Gastrocnemius medialis (tissue), 4 donors: ENCODE measurements around the gene KCTD3. TPM values are rescaled to one million over a fixed set of nuclear protein-coding genes. Genes with fewer than 3 reads are reported as not detected.

Experiments
- ATAC-seq, 2 donors: fragments of 150-250 bp; one replicate each; pipeline ENCODE4 v1.9.1; 2016
- DNase-seq, 2 donors: peaks; one replicate each; pipeline ENCODE4 v3.0.0-alpha.2; 2019
- H3K27ac ChIP-seq, 4 donors: fragments of 200-600 bp; sonication (generic); 1 replicate in 1 of 4; 2 replicates in 3 of 4; pipeline ENCODE4 v1.5.1; 2016 to 2018; ENCODE audit warnings: mild to moderate bottlenecking in 2 of 4, moderate library complexity in 1 of 4
- H3K27me3 ChIP-seq, 3 donors: fragments of 200-600 bp; sonication (generic) in 2 of 3; 1 replicate in 1 of 3; 2 replicates in 2 of 3; pipeline versions ENCODE4 v1.5.1 to v1.6.0; 2016 to 2019; ENCODE audit warnings: mild to moderate bottlenecking in 1 of 3, moderate library complexity in 1 of 3
- H3K36me3 ChIP-seq, 2 donors: fragments of 200-600 bp; sonication (generic) in 1 of 2; one replicate each; pipeline ENCODE4 v1.5.1; 2017 to 2018
- H3K4me1 ChIP-seq, 2 donors: fragments of 200-600 bp; sonication (generic) in 1 of 2; one replicate each; pipeline ENCODE4 v1.5.1; 2016 to 2017; ENCODE audit warnings: mild to moderate bottlenecking in 2 of 2
- H3K4me3 ChIP-seq, 4 donors: fragments of 200-600 bp; sonication (generic) in 3 of 4; 1 replicate in 1 of 4; 2 replicates in 3 of 4; pipeline ENCODE4 v1.5.1; 2016 to 2019; ENCODE audit warnings: mild to moderate bottlenecking in 2 of 4
- H3K9me3 ChIP-seq, 3 donors: fragments of 200-600 bp; sonication (generic) in 2 of 3; 1 replicate in 1 of 3; 2 replicates in 2 of 3; pipeline ENCODE4 v1.5.1; 2016 to 2019
- CTCF ChIP-seq, 5 experiments: fragments of 450-650 bp in 3 of 5; fragments of 200-600 bp in 2 of 5; sonication (generic) in 2 of 5; IDR thresholded peaks in 4 of 5; conservative IDR thresholded peaks in 1 of 5; 1 replicate in 4 of 5; 2 replicates in 1 of 5; pipeline ENCODE4 v1.5.1; 2016 to 2019; ENCODE audit warnings: antibody characterized with exemption in 5 of 5, mild to moderate bottlenecking in 3 of 5, moderate library complexity in 3 of 5
- POLR2A ChIP-seq, 2 donors: fragments of 450-650 bp; IDR thresholded peaks; one replicate each; pipeline ENCODE4 v1.6.1; 2017; ENCODE audit warnings: antibody characterized with exemption in 2 of 2, mild to moderate bottlenecking in 2 of 2, moderate library complexity in 2 of 2
- in situ Hi-C, 4 donors: fragments of 200-750 bp; cut with MboI; loops; one replicate each; pipeline versions ENCODE4 v1.15.0 to v1.8.0; 2017; ENCODE audit warnings: low sequenced_read_pairs in 4 of 4
- intact Hi-C: fragments of 100-400 bp; cut with DNase I; formaldehyde crosslinking; loops from one replicate; pipeline ENCODE4 v1.15.1; 2023; ENCODE audit warnings: low total_unique reads
- total RNA-seq, 4 donors: library from RNA; depleted of rRNA; stranded (reverse); fragments of >200 nt; gene quantifications; one replicate each; pipeline versions ENCODE4 v1.1.0 to v1.2.3, GENCODE V29; 2016

The KCTD3 gene
- total RNA-seq, 4 donors from 2014 or later, result 16.6 to 26.7 (median 20.7) TPM

- TF ChIP-seq POLR2A (IDR thresholded peaks at IDR 0.05), result no peak
- TF ChIP-seq CTCF (IDR thresholded peaks at IDR 0.05 in 4 of 5, conservative IDR thresholded peaks at IDR 0.05 in 1 of 5), result no peak
- intact Hi-C loops, result no loop called here
- H3K36me3 ChIP-seq, result no peaks in the 10 kb centered on the region
- H3K4me3 ChIP-seq, result no peak overlapping the region
- in situ Hi-C loops, result no loop called here
- no peaks in the 10 kb centered on the region for H3K4me1 ChIP-seq
- DNase-seq (no peak), ATAC-seq (no peak)
- no peak overlapping the region for H3K27ac ChIP-seq
- H3K9me3 ChIP-seq, result no peaks in the 10 kb centered on the region
- H3K27me3 ChIP-seq, result no peaks in the 10 kb centered on the region
Measured at GRCh38 chr1:215557504-215557903, 9.6 kb upstream of the KCTD3 start.

- Histone ChIP-seq H3K9me3 (no peaks in the 10 kb centered on the region), H3K27ac (no peak overlapping the region), H3K36me3 (no peaks in the 10 kb centered on the region), H3K4me3 (no peak overlapping the region), H3K4me1 (no peaks in the 10 kb centered on the region), H3K27me3 (no peaks in the 10 kb centered on the region)
- DNase-seq (no peak), ATAC-seq (no peak)
- in situ Hi-C loops (no loop called here), intact Hi-C loops (no loop called here)
- TF ChIP-seq POLR2A (IDR thresholded peaks at IDR 0.05) (no peak), CTCF (IDR thresholded peaks at IDR 0.05 in 4 of 5, conservative IDR thresholded peaks at IDR 0.05 in 1 of 5) (no peak)
Measured at GRCh38 chr1:215557992-215558626, 9.0 kb upstream of the KCTD3 start.

GRCh38 chr1:215567491-215568298 is 591 bp downstream of the KCTD3 start:
- Histone ChIP-seq H3K27ac (peak overlapping the region; percentile 71 to 81 (median 77)), H3K4me3 (peak overlapping the region; percentile 74 to 95 (median 81)), H3K4me1 (peaks cover 34 to 39% of the 10 kb centered on the region in 2 donors), H3K36me3 (no peaks in the 10 kb centered on the region), H3K9me3 (no peaks in the 10 kb centered on the region), H3K27me3 (no peaks in the 10 kb centered on the region)
- intact Hi-C loops (no loop called here), in situ Hi-C loops (no loop called here)
- TF ChIP-seq POLR2A (IDR thresholded peaks at IDR 0.05), result peak in 1 of 2 donors; percentile 6
- TF ChIP-seq CTCF (IDR thresholded peaks at IDR 0.05 in 4 of 5, conservative IDR thresholded peaks at IDR 0.05 in 1 of 5), result no peak
- DNase-seq (peak; percentile 14 to 18), ATAC-seq (peak; percentile 67 to 79)

GRCh38 chr1:215568299-215568692 is 1.2 kb downstream of the KCTD3 start:
- H3K9me3 ChIP-seq, result no peaks in the 10 kb centered on the region
- no peaks in the 10 kb centered on the region for H3K27me3 ChIP-seq
- ATAC-seq, result peak in 1 of 2 donors; percentile 55
- no peaks in the 10 kb centered on the region for H3K36me3 ChIP-seq
- intact Hi-C loops, result no loop called here
- H3K27ac ChIP-seq, result peak overlapping the region; percentile 71 to 81 (median 77)
- H3K4me1 ChIP-seq, result peaks cover 40 to 45% of the 10 kb centered on the region in 2 donors
- peak overlapping the region; percentile 74 to 95 (median 81) for H3K4me3 ChIP-seq
- in situ Hi-C loops, result no loop called here
- DNase-seq, result peak in 1 of 2 donors; percentile 30
- no peak for TF ChIP-seq CTCF (IDR thresholded peaks at IDR 0.05 in 4 of 5, conservative IDR thresholded peaks at IDR 0.05 in 1 of 5)
- TF ChIP-seq POLR2A (IDR thresholded peaks at IDR 0.05), result no peak
